Trophoblast cell (in vitro differentiated cells and primary cell): Measurements from ENCODE around the gene ATF7IP2.
"Not testable (repeated sequence)": the region's sequence is repeated elsewhere in the genome, so short reads cannot be mapped to it uniquely, and the experiment has no call there.

Source experiments
- DNase-seq, 2 donors: peaks; one replicate each; pipeline ENCODE4 v3.0.0-alpha.2; 2016
- H2AFZ ChIP-seq: 2 replicates; pipeline ENCODE4 v1.6.1; 2013; ENCODE audit warnings: low read length, moderate library complexity, mild to moderate bottlenecking; ENCODE audit not compliant: insufficient read depth, poor library complexity
- H2AK5ac ChIP-seq: 2 replicates; pipeline ENCODE4 v1.6.1; 2013; ENCODE audit warnings: mild to moderate bottlenecking, low read length
- H2BK120ac ChIP-seq: 2 replicates; pipeline ENCODE4 v1.6.1; 2013; ENCODE audit warnings: low read length, mild to moderate bottlenecking, moderate library complexity; ENCODE audit not compliant: insufficient read depth, poor library complexity
- H2BK12ac ChIP-seq: 2 replicates; pipeline ENCODE4 v1.6.1; 2013; ENCODE audit warnings: mild to moderate bottlenecking, low read length, moderate library complexity
- H2BK5ac ChIP-seq: 2 replicates; pipeline ENCODE4 v1.6.1; 2013; ENCODE audit warnings: low read length, low read depth, moderate library complexity, mild to moderate bottlenecking; ENCODE audit not compliant: poor library complexity
- H3K14ac ChIP-seq: 2 replicates; pipeline ENCODE4 v1.6.1; 2013; ENCODE audit warnings: mild to moderate bottlenecking, low read length
- H3K18ac ChIP-seq: 2 replicates; pipeline ENCODE4 v1.6.1; 2013; ENCODE audit warnings: mild to moderate bottlenecking, low read length
- H3K23ac ChIP-seq: 2 replicates; pipeline ENCODE4 v1.6.1; 2013; ENCODE audit warnings: low read length
- H3K27ac ChIP-seq: 2 replicates; pipeline ENCODE4 v1.5.1; 2013; ENCODE audit warnings: low read depth, mild to moderate bottlenecking, inconsistent platforms, low read length, moderate library complexity
- H3K27me3 ChIP-seq: 2 replicates; pipeline ENCODE4 v1.6.1; 2013; ENCODE audit warnings: inconsistent platforms, mild to moderate bottlenecking, low read length, moderate library complexity; ENCODE audit not compliant: insufficient read depth
- H3K36me3 ChIP-seq, 2 experiments: 1 replicate in 1 of 2; 2 replicates in 1 of 2; pipeline ENCODE4 v1.6.1; 2013; ENCODE audit warnings: low read length in 2 of 2, mild to moderate bottlenecking in 2 of 2, moderate library complexity in 1 of 2; ENCODE audit not compliant: insufficient read depth in 2 of 2, control insufficient read depth in 1 of 2
- H3K4ac ChIP-seq: 2 replicates; pipeline ENCODE4 v1.6.1; 2013; ENCODE audit warnings: low read depth, mild to moderate bottlenecking, low read length, moderate library complexity
- H3K4me1 ChIP-seq, 2 experiments: 1 replicate in 1 of 2; 2 replicates in 1 of 2; pipeline ENCODE4 v1.6.1; 2013; ENCODE audit warnings: low read length in 2 of 2, mild to moderate bottlenecking in 2 of 2, moderate library complexity in 1 of 2; ENCODE audit not compliant: insufficient read depth in 2 of 2, control insufficient read depth in 1 of 2
- H3K4me2 ChIP-seq: 2 replicates; pipeline ENCODE4 v1.6.1; 2013; ENCODE audit warnings: inconsistent platforms, mild to moderate bottlenecking, low read length, moderate library complexity
- H3K4me3 ChIP-seq: 2 replicates; pipeline ENCODE4 v1.5.1; 2013; ENCODE audit warnings: mild to moderate bottlenecking, low read depth, low read length, inconsistent platforms
- H3K79me1 ChIP-seq: one replicate; pipeline ENCODE4 v1.6.1; 2013; ENCODE audit warnings: low read length
- H3K79me2 ChIP-seq: 2 replicates; pipeline ENCODE4 v1.6.1; 2013; ENCODE audit warnings: low read length, mild to moderate bottlenecking; ENCODE audit not compliant: control insufficient read depth, insufficient read depth, poor library complexity
- H3K9ac ChIP-seq: 2 replicates; pipeline ENCODE4 v1.6.1; 2013; ENCODE audit warnings: mild to moderate bottlenecking, low read length
- H3K9me3 ChIP-seq: 2 replicates; pipeline ENCODE4 v1.6.1; 2013; ENCODE audit warnings: low read depth, mild to moderate bottlenecking, control low read depth, inconsistent platforms, low read length; ENCODE audit not compliant: insufficient read depth
- H4K12ac ChIP-seq: 2 replicates; pipeline ENCODE4 v1.6.1; 2013; ENCODE audit warnings: low read depth, mild to moderate bottlenecking, low read length, moderate library complexity
- H4K8ac ChIP-seq: 2 replicates; pipeline ENCODE4 v1.6.1; 2013; ENCODE audit warnings: low read depth, mild to moderate bottlenecking, low read length, moderate library complexity
- H4K91ac ChIP-seq: one replicate; pipeline ENCODE4 v1.6.1; 2013; ENCODE audit warnings: low read depth, mild to moderate bottlenecking, low read length, moderate library complexity
- WGBS: extraction: QIAGEN DNeasy Blood & Tissue Kit; methylation state at CpG from one replicate; pipeline ENCODE4 v1.1.7; 2013; ENCODE audit warnings: missing lambda C conversion rate; ENCODE audit not compliant: insufficient read length, insufficient coverage; ENCODE audit errors: extremely low coverage; 5-methylcytosine and 5-hydroxymethylcytosine counted together

The ATF7IP2 gene

DNA sequence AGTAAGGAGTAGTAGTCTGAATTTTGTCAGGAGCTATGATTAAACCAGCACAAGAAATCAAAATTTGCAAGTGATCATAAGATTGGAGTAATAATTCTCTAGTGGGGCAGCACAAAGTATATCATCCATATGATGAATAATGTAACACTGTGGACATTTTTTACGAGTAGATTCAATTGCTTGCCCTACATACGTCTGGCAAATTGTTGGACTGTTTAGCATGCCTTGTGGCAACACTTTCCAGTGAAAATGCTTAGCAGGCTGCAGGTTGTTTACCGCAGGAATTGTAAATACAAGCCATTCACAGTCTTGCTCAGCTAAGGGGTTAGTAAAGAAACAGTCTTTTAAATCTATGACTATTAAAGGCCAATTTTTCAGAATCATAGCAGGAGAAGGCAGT, 35.7 kb downstream of the ATF7IP2 start:
- H3K14ac ChIP-seq: no peak overlapping the region
- no peak overlapping the region for H2AK5ac ChIP-seq
- WGBS: no CpG with 5 or more reads among the region's 3 CpGs
- no peaks in the 10 kb centered on the region for H3K79me1 ChIP-seq
- H2AFZ ChIP-seq: no peak overlapping the region
- no peak overlapping the region for H3K18ac ChIP-seq
- H4K91ac ChIP-seq: no peak overlapping the region
- no peak overlapping the region for H2BK12ac ChIP-seq
- H3K4me3 ChIP-seq: no peak overlapping the region
- no peak overlapping the region for H3K9ac ChIP-seq
- no peaks in the 10 kb centered on the region for H3K79me2 ChIP-seq
- H2BK5ac ChIP-seq: no peak overlapping the region
- peaks cover 6% of the 10 kb centered on the region for H3K9me3 ChIP-seq
- peaks cover 2 to 7% of the 10 kb centered on the region in 2 experiments for H3K36me3 ChIP-seq
- H2BK120ac ChIP-seq: no peak overlapping the region
- no peak overlapping the region for H3K23ac ChIP-seq
- no peak overlapping the region for H4K8ac ChIP-seq
- H3K4ac ChIP-seq: no peak overlapping the region
- DNase-seq: peak; percentile 59 to 77
- no peaks in the 10 kb centered on the region for H3K4me1 ChIP-seq
- H3K27ac ChIP-seq: no peak overlapping the region
- no peak overlapping the region for H4K12ac ChIP-seq
- H3K27me3 ChIP-seq: no peaks in the 10 kb centered on the region
- H3K4me2 ChIP-seq: no peak overlapping the region

DNA sequence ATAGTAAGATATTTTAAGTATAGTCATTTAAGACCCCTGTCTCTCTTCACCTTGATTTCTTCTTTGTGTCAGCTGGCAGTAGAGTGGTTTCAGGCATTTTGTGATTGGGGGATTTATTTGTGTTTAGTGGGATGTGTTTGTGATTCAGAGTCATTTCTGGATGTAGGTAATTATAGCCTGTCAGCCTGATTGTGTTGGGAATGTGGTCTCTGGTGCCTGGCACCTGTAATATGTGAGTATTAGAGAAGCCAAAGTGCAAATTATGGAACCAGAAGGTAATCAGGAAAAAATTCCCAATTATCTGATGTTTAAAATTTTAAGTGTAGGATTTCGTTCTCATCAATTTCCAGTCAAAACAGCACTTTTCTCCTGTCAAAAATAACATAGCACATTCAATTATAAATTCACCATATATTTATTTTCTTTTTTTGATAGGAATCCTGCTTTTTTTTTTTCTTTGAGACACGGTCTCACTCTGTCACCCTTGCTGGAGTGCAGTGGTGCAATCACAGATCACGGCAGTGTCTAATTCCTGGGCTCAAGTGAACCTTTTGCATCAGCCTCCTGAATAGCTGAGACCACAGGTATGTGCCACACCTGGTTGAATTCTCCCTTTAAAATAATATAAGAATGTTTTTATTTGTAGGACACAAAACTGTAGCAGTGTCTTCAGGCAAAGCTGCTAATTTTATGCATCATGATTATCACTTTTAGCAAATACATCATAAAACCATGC, 42.7 kb downstream of the ATF7IP2 start:
- H3K4me3 ChIP-seq: no peak overlapping the region
- H3K9ac ChIP-seq: no peak overlapping the region
- no peaks in the 10 kb centered on the region for H3K27me3 ChIP-seq
- no peaks in the 10 kb centered on the region for H3K79me1 ChIP-seq
- no peak overlapping the region for H3K4ac ChIP-seq
- WGBS: no CpG with 5 or more reads among the region's 3 CpGs
- H3K27ac ChIP-seq: no peak overlapping the region
- no peak overlapping the region for H2BK120ac ChIP-seq
- no peak overlapping the region for H2BK5ac ChIP-seq
- H4K91ac ChIP-seq: no peak overlapping the region
- no peaks in the 10 kb centered on the region for H3K9me3 ChIP-seq
- H4K8ac ChIP-seq: no peak overlapping the region
- H4K12ac ChIP-seq: no peak overlapping the region
- no peak overlapping the region for H3K23ac ChIP-seq
- no peak overlapping the region for H2AFZ ChIP-seq
- no peak overlapping the region for H2BK12ac ChIP-seq
- no peak overlapping the region for H3K18ac ChIP-seq
- H3K79me2 ChIP-seq: no peaks in the 10 kb centered on the region
- H2AK5ac ChIP-seq: no peak overlapping the region
- H3K4me1 ChIP-seq: no peaks in the 10 kb centered on the region
- H3K4me2 ChIP-seq: no peak overlapping the region
- no peak overlapping the region for H3K14ac ChIP-seq
- peaks cover 2 to 4% of the 10 kb centered on the region in 2 experiments for H3K36me3 ChIP-seq
- peak; percentile 26 to 49 for DNase-seq

DNA sequence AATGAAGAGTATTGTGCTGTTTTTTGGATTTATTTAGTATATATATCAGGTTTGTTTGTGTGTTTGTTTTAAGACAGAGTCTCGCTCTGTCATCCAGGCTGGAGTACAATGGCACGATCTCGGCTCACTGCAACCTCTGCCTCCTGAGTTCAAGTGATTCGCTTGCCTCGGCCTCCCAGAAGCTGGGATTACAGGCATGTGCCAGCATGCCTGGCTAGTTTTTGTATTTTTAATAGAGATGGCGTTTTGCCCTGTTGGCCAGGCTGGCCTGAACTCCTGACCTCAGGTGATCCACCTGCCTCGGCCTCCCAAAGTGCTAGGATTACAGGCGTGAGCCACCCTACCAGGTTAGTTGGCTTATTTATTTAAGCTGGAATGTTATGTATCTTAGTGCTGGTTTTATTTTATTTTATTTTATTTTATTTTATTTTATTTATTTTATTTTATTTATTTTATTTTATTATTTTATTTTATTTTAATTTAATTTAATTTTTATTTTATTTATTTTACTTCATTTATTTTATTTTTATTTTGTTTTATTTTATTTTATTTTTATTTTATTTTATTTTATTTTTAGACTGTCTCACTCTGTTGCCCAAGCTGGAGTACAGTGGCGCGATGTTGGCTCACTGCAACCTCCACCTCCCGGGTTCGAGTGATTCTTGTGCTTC, 43.6 kb downstream of the ATF7IP2 start:
- DNase-seq, H3K4me1 ChIP-seq, H3K4me3 ChIP-seq, H3K14ac ChIP-seq, H3K18ac ChIP-seq, H3K9me3 ChIP-seq, H3K4me2 ChIP-seq, H2BK120ac ChIP-seq, H3K23ac ChIP-seq, H3K27me3 ChIP-seq, H2AFZ ChIP-seq, H3K36me3 ChIP-seq, H3K79me2 ChIP-seq, H2BK12ac ChIP-seq, H3K4ac ChIP-seq, H4K91ac ChIP-seq, H3K9ac ChIP-seq, H2BK5ac ChIP-seq, H4K8ac ChIP-seq, H2AK5ac ChIP-seq, H3K27ac ChIP-seq, H4K12ac ChIP-seq, H3K79me1 ChIP-seq: not testable (repeated sequence)
- no CpG with 5 or more reads among the region's 12 CpGs for WGBS

DNA sequence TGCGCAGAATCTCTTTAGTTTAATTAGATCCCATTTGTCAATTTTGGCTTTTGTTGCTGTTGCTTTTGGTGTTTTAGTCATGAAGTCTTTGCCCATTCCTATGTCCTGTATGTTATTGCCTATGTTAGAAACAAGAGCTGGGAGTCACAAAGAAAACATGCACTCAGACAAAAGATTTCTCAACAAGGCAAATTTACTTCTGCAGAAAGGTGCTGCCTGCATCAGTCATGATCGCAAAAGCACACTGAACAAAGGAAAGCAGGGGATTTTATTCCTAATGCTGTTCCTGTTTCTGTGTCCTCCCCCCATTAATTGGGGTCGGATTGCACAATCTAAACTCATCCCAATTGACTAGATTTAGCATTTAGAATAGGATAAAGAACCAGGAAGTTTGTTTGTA, 55.9 kb downstream of the ATF7IP2 start:
- Histone ChIP-seq H3K79me2 (no peaks in the 10 kb centered on the region), H2AK5ac (no peak overlapping the region), H3K9ac (no peak overlapping the region), H4K12ac (no peak overlapping the region), H3K4ac (no peak overlapping the region), H3K4me2 (no peak overlapping the region), H3K18ac (no peak overlapping the region), H2BK12ac (no peak overlapping the region), H3K27me3 (no peaks in the 10 kb centered on the region), H4K91ac (no peak overlapping the region), H3K79me1 (no peaks in the 10 kb centered on the region), H3K4me1 (no peaks in the 10 kb centered on the region), H2BK120ac (no peak overlapping the region), H3K14ac (no peak overlapping the region), H2AFZ (no peak overlapping the region), H3K27ac (no peak overlapping the region), H3K36me3 (peaks cover 9 to 19% of the 10 kb centered on the region in 2 experiments), H2BK5ac (no peak overlapping the region), H3K9me3 (peaks cover 5% of the 10 kb centered on the region), H3K4me3 (no peak overlapping the region), H3K23ac (no peak overlapping the region), H4K8ac (no peak overlapping the region)
- DNase-seq: no peak
- WGBS: no CpG with 5 or more reads among the region's 3 CpGs
